HL-60 (cell line): ENCODE measurements around the gene DUSP5.

Experiments used
- DNase-seq, 2 experiments: peaks; one replicate each; pipeline ENCODE4 v3.0.0-alpha.2; 2010 to 2020; ENCODE audit warnings: low read depth in 1 of 2, low spot score in 1 of 2
- H3K27ac ChIP-seq: fragments of 250-450 bp; sonication (Bioruptor Pico); replicated peaks from 2 replicates; pipeline ENCODE4 v1.5.1; 2020; ENCODE audit warnings: mild to moderate bottlenecking, moderate library complexity
- H3K27me3 ChIP-seq: fragments of 250-450 bp; sonication (Bioruptor Pico); 2 replicates; pipeline ENCODE4 v1.5.1; 2021; ENCODE audit warnings: mild to moderate bottlenecking, moderate library complexity; ENCODE audit not compliant: insufficient read depth, poor library complexity, severe bottlenecking
- H3K4me3 ChIP-seq: replicated peaks from 2 replicates; pipeline ENCODE4 v1.5.1; 2011; ENCODE audit warnings: mild to moderate bottlenecking, control low read depth, low read length; ENCODE audit not compliant: insufficient read depth
- CTCF ChIP-seq: IDR thresholded peaks from one replicate; pipeline ENCODE4 v1.5.1; 2011; ENCODE audit warnings: low read length, control low read depth, inconsistent platforms; ENCODE audit not compliant: insufficient read depth
- GABPA ChIP-seq: IDR thresholded peaks from 2 replicates; pipeline ENCODE4 v1.6.1; 2012; ENCODE audit warnings: low read depth
- POLR2AphosphoS5 ChIP-seq: IDR thresholded peaks from 2 replicates; pipeline ENCODE4 v1.6.1; 2012; ENCODE audit warnings: low read depth
- REST ChIP-seq: IDR thresholded peaks from 2 replicates; pipeline ENCODE4 v1.6.1; 2012; ENCODE audit warnings: low read depth; ENCODE audit not compliant: insufficient replicate concordance
- SPI1 ChIP-seq: IDR thresholded peaks from 2 replicates; pipeline ENCODE4 v1.6.1; 2012; ENCODE audit warnings: low read depth, mild to moderate bottlenecking, borderline replicate concordance

DUSP5 gene

DNA sequence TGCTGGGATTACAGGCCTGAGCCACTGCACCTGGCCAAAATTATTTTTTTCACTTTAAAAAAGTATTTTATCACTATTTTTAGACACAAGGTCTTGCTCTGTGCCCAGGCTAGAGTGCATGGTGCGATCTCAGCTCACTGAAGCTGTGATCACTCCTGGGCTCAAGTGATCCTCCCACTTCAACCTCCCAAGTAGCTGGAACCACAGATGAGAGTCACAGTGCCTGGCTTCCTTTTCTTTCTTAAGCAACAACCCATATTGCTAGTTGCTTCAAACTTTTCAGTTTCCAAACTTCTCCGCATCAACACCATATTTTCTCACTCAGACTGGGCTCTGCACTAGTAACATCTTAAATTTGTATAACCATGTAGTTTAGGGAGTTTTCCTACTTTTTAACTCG lies 60.3 kb downstream of the DUSP5 start:
- Histone ChIP-seq H3K27me3 (no peaks in the 10 kb centered on the region), H3K27ac (no peak overlapping the region), H3K4me3 (no peak overlapping the region)
- peak in 1 of 2 experiments; percentile 63 for DNase-seq
- TF ChIP-seq REST (no peak), GABPA (no peak), SPI1 (no peak), CTCF (no peak), POLR2AphosphoS5 (no peak)

GRCh38 chr10:110560012-110560411 lies 62.3 kb downstream of the DUSP5 start:
- H3K27me3 ChIP-seq, result no peaks in the 10 kb centered on the region
- no peak overlapping the region for H3K4me3 ChIP-seq
- no peak overlapping the region for H3K27ac ChIP-seq
- TF ChIP-seq CTCF, result no peak
- TF ChIP-seq SPI1, result no peak
- TF ChIP-seq POLR2AphosphoS5, result no peak
- TF ChIP-seq REST, result no peak
- no peak for TF ChIP-seq GABPA
- DNase-seq, result no peak
